Measurements from ENCODE around the gene OR5K4.

OR5K4 gene

DNA sequence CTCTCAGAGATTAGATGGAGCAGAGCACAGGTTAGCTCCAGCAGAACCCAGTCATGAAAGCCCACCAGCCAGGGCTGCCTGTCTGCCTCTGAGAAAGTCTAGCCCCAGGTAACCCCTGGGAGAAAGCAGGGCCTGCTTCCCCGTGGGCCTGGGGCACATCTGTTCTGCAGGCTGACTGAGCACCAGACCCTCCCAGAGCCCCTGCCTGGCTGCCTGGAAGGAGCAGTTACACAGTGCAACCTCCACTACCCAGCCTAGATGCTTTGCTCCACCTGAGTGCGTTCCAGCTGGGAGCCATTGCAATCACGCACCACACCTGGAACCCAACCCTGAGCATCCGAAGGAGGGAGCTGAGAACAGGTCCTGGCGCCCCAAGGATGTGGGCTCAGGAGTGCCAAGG is 24.7 kb upstream of the OR5K4 start:
- TF ChIP-seq, protein P1, sequence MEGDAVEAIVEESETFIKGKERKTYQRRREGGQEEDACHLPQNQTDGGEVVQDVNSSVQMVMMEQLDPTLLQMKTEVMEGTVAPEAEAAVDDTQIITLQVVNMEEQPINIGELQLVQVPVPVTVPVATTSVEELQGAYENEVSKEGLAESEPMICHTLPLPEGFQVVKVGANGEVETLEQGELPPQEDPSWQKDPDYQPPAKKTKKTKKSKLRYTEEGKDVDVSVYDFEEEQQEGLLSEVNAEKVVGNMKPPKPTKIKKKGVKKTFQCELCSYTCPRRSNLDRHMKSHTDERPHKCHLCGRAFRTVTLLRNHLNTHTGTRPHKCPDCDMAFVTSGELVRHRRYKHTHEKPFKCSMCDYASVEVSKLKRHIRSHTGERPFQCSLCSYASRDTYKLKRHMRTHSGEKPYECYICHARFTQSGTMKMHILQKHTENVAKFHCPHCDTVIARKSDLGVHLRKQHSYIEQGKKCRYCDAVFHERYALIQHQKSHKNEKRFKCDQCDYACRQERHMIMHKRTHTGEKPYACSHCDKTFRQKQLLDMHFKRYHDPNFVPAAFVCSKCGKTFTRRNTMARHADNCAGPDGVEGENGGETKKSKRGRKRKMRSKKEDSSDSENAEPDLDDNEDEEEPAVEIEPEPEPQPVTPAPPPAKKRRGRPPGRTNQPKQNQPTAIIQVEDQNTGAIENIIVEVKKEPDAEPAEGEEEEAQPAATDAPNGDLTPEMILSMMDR (IDR thresholded peaks at IDR 0.05; ENCODE audit: extremely low read depth, missing control alignments) = no peak
- no peak for DNase-seq (ENCODE audit: low spot score)

DNA sequence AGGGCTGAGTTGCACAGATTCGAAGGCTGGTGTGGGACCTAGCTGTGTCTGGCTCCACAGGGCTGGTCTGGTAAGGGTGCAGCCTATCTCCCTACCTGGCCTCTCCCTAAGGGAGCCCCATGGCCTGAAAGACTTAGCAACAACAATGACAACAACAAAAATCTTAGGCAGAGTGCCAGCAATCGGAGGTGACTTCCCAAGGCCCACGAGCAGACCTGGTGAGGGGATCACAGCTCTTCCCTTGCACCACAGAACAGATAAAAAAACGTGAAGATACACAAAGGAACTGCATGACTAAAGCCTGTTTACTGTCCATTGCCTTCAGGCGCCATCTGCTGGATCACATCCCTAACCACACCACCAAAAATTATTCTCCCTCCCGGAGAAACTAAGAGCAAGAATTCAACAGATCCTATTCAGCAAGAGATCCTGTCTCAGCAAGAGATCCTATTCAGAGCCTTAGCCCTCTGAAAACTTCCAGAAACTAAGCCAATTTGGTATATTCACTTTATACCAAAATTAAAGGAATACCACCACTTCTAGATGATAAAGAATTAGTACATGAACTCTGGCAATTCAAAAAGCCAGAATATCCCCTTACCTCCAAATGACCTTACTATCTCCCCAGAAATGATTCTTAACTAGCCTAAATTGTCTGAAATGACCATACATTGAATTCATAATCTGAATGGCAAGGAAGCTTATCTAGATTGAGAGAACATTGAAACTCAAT is 24.1 kb upstream of the OR5K4 start:
- TF ChIP-seq, protein P1 (IDR thresholded peaks at IDR 0.05; ENCODE audit: extremely low read depth, missing control alignments) = peak; percentile 65
- peak; percentile 30 for DNase-seq (ENCODE audit: low spot score)

DNA sequence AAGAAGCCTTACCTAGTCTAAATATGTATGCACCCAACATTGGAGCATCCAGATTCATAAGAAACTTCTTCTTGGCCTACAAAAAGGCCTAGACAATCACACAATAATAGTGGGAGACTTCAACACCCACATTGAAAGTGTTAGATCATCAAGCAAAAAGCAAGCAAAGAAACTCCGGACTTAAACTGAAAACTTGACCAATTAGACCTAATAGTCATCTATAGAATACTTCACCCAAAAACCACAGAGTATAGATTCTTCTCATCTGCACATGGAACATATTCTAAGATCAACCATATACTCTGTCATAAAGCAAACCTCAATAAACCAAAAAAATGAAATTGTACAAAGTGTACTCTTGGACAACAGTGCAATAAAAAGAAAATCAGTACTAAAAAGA is 22.3 kb upstream of the OR5K4 start:
- TF ChIP-seq, protein P1 (IDR thresholded peaks at IDR 0.05; ENCODE audit: extremely low read depth, missing control alignments) = no peak
- no peak for DNase-seq (ENCODE audit: low spot score)

GRCh38 chr3:98333989-98334606 is 19.6 kb upstream of the OR5K4 start:
- TF ChIP-seq, protein P1 (IDR thresholded peaks at IDR 0.05; ENCODE audit: extremely low read depth, missing control alignments) = no peak
- no peak for DNase-seq (ENCODE audit: low spot score)

DNA sequence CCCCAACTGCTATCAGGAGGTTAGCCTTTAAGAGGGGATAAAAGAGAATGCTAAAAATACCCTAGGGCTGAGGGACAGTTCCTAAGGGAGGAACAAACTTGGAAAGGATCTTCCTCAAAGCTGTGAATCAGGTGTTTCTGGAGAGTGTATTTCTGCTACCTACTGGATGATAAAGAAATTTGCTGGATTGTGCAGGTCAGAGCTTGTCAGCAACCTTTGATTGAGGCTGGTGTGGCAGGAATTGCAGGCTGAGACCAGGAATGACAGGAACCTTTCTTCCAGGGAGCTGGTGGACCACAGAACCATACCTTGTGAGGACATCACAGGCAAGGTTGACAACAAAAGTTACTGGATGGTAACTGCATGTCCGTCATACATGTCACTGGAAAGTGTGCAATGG is 14.6 kb upstream of the OR5K4 start:
- DNase-seq (ENCODE audit: low spot score) = no peak
- TF ChIP-seq, protein P1 (IDR thresholded peaks at IDR 0.05; ENCODE audit: extremely low read depth, missing control alignments) = no peak

GRCh38 chr3:98341758-98342157 is 11.9 kb upstream of the OR5K4 start:
- TF ChIP-seq, protein P1 (IDR thresholded peaks at IDR 0.05; ENCODE audit: extremely low read depth, missing control alignments) = no peak
- no peak for DNase-seq (ENCODE audit: low spot score)

DNA sequence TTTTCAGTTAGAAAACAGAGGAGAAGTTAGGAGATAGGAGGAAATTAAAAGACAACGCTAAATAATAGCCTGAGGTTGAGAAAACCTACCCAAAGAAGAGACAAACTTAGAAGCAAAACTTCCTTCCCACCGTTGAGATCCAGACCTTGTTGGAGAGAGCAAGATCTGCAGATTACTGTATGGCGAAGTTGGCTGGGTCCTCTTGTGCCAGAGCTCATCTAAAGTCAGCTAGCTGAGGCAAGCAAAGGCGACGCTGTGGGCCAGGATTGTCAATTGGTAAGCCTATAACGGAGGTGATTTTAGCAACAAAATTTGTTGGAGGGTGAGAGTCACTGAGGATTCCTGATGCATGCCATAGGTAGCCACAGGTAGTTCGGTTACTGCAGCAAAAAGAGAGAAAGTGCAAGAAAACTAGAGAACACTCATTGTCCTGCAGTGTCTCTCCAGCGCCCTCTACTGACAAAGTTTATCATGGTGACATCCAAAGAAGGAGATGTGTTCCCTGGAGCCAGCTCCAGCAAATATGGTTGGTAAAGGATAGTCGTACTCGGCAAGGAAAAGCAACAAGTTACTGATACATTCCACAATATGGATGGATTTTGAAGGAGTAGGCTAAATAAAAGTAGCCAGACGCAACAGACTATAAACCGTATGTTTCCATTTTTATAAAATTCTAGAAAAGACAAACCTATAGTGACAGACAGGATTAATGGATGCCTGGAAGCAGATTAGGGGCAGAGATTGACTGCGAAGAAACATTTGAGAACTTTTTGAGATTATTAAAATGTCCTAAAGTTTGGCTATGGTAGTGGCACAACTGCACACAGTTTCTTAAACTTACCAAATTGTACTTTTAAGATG is 9.8 kb upstream of the OR5K4 start:
- DNase-seq (ENCODE audit: low spot score) = peak; percentile 49
- TF ChIP-seq, protein P1 (IDR thresholded peaks at IDR 0.05; ENCODE audit: extremely low read depth, missing control alignments) = peak; percentile 91
